HepG2 (cell line): ENCODE measurements around the gene GNAL. TPM values are rescaled to one million over a fixed set of nuclear protein-coding genes. Genes with fewer than 3 reads are reported as not detected.

Source experiments
- ATF7-NPFF ChIP-seq: sonication (generic); formaldehyde crosslinking; IDR thresholded peaks from 2 replicates; pipeline ENCODE4 v1.8.1; 2023; ENCODE audit warnings: mild to moderate bottlenecking, low read depth, missing genetic modification reagents, moderate library complexity
- HNRNPH1 ChIP-seq: fragments of 200-400 bp; formaldehyde crosslinking; optimal IDR thresholded peaks from 2 replicates; pipeline ENCODE3; 2017; ENCODE audit warnings: mild to moderate bottlenecking, low read depth, low read length
- MBD4 ChIP-seq: IDR thresholded peaks from 2 replicates; pipeline ENCODE4 v1.6.1; 2012; ENCODE audit warnings: low read length, inconsistent platforms, borderline replicate concordance
- NPAS2 ChIP-seq: sonication (generic); formaldehyde crosslinking; IDR thresholded peaks from 2 replicates; pipeline ENCODE4 v1.8.0; 2022; ENCODE audit warnings: mild to moderate bottlenecking, missing genetic modification reagents, borderline replicate concordance
- PLRG1 ChIP-seq: fragments of 450-650 bp; conservative IDR thresholded peaks from 2 replicates; pipeline ENCODE4 v1.6.1; 2016
- TFE3 ChIP-seq: IDR thresholded peaks from 2 replicates; pipeline ENCODE4 v1.6.1; 2016
- ZNF407 ChIP-seq: sonication (generic); formaldehyde crosslinking; IDR thresholded peaks from one replicate; pipeline ENCODE4 v1.5.1; 2020; ENCODE audit warnings: mild to moderate bottlenecking, missing genetic modification reagents; ENCODE audit errors: not compliant biosample characterization
- ZNF558 ChIP-seq: sonication (generic); formaldehyde crosslinking; IDR thresholded peaks from 2 replicates; pipeline ENCODE4 v1.9.0; 2022; ENCODE audit warnings: mild to moderate bottlenecking, missing genetic modification reagents, borderline replicate concordance
- ZNF670 ChIP-seq: sonication (generic); formaldehyde crosslinking; IDR thresholded peaks from 2 replicates; pipeline ENCODE4 v1.8.0; 2022; ENCODE audit warnings: mild to moderate bottlenecking, missing genetic modification reagents, borderline replicate concordance
- ZNF816 ChIP-seq: sonication (generic); formaldehyde crosslinking; IDR thresholded peaks from 2 replicates; pipeline ENCODE4 v1.8.0; 2022; ENCODE audit warnings: missing genetic modification reagents, mild to moderate bottlenecking, borderline replicate concordance
- ZNF841 ChIP-seq: sonication (generic); formaldehyde crosslinking; IDR thresholded peaks from 2 replicates; pipeline ENCODE4 v1.8.1; 2023; ENCODE audit warnings: missing genetic modification reagents, borderline replicate concordance
- polyA plus RNA-seq, 8 experiments: library from polyadenylated mRNA; depleted of rRNA in 3 of 8; stranded (reverse) in 7 of 8; unstranded in 1 of 8; fragments of >200 nt; fragmentation: Illumina TruSeq in 4 of 8; extraction: Trizol in 4 of 8; gene quantifications; 2 replicates each; pipeline versions ENCODE4 v1.2.1 to v1.2.3, GENCODE V29; 2011 to 2016; ENCODE audit warnings: low read depth in 4 of 8, missing spikeins in 1 of 8, mixed read lengths in 1 of 8; ENCODE audit not compliant: insufficient read depth in 1 of 8
- total RNA-seq, 5 experiments: library from RNA; depleted of rRNA; stranded (reverse); fragments of >200 nt; fragmentation: Illumina TruSeq; extraction: Trizol; gene quantifications; 2 replicates each; pipeline ENCODE4 v1.2.3, GENCODE V29; 2016; ENCODE audit warnings: low read depth in 1 of 5

GNAL gene
- total and polyA plus RNA-seq, 2 of the 13 experiments (the other 11 are each of a cell fraction or from before 2014, with no cell fraction given): 0.87 to 1.4 TPM

- no peak for TF ChIP-seq HNRNPH1
- no peak for TF ChIP-seq TFE3 (CRISPR knock-in tag)
- TF ChIP-seq ZNF407 (CRISPR knock-in tag): no peak
- no peak for TF ChIP-seq ATF7-NPFF (CRISPR knock-in tag)
- no peak for TF ChIP-seq ZNF841 (CRISPR knock-in tag)
- TF ChIP-seq ZNF670 (CRISPR knock-in tag): no peak
- no peak for TF ChIP-seq NPAS2 (CRISPR knock-in tag)
- TF ChIP-seq ZNF558: no peak
- TF ChIP-seq PLRG1: no peak
- TF ChIP-seq ZNF816 (CRISPR knock-in tag): no peak
- no peak for TF ChIP-seq MBD4
These were observed 68.1 kb downstream of the GNAL start (continued) for GRCh38 chr18:11757084-11757590.
